Panc1 (cell line): ENCODE data around the gene STK39. TPM values are rescaled to one million over a fixed set of nuclear protein-coding genes. Genes with fewer than 3 reads are reported as not detected.

Source experiments
- ATAC-seq: fragments of 200-7000 bp; cut with Tn5 transposase; 2 replicates; pipeline ENCODE4 v1.9.1; 2020; ENCODE audit warnings: mild to moderate bottlenecking, moderate library complexity
- BruUV-seq: library from RNA; stranded (reverse); fragments of 400-500 nt; replicated peaks from 2 replicates; lab custom pipeline; 2021; lab: Mats Ljungman, UMichigan
- CTCF ChIA-PET: fragments of 300-600 bp; sonication (Branson Sonifier 250); formaldehyde crosslinking; loops from one replicate; lab custom pipeline; 2022; ENCODE audit warnings: antibody characterized with exemption; lab: Charles Lee
- POLR2A ChIA-PET: fragments of 300-600 bp; sonication (Branson Sonifier 250); formaldehyde crosslinking; loops from one replicate; lab custom pipeline; 2022; ENCODE audit warnings: antibody characterized with exemption; lab: Charles Lee
- DNase-seq: peaks from one replicate; pipeline ENCODE4 v3.0.0-alpha.2; 2010; ENCODE audit warnings: low read depth, low spot score
- H3K27ac ChIP-seq: 2 replicates; pipeline ENCODE4 v1.5.1; 2011; ENCODE audit warnings: mild to moderate bottlenecking, low read length, inconsistent platforms
- H3K27me3 ChIP-seq: fragments of 200-500 bp; sonication (Bioruptor generic); 2 replicates; pipeline ENCODE4 v1.6.0; 2014; ENCODE audit warnings: low read length, inconsistent platforms; ENCODE audit not compliant: control insufficient read depth, insufficient read depth
- H3K36me3 ChIP-seq: fragments of 200-500 bp; sonication (Bioruptor generic); 2 replicates; pipeline ENCODE4 v1.5.1; 2014; ENCODE audit warnings: inconsistent platforms, mild to moderate bottlenecking, low read length, moderate library complexity; ENCODE audit not compliant: control insufficient read depth, insufficient read depth
- H3K4me1 ChIP-seq: 2 replicates; pipeline ENCODE4 v1.5.1; 2011; ENCODE audit warnings: inconsistent platforms, mild to moderate bottlenecking, low read length, moderate library complexity; ENCODE audit not compliant: control insufficient read depth, insufficient read depth
- H3K4me3 ChIP-seq, 2 experiments: 2 replicates each; pipeline ENCODE4 v1.5.1; 2011 to 2012; ENCODE audit warnings: low read depth in 2 of 2, low read length in 2 of 2, mild to moderate bottlenecking in 2 of 2, inconsistent platforms in 1 of 2, moderate library complexity in 1 of 2
- H3K9me3 ChIP-seq: fragments of 200-500 bp; sonication (Bioruptor generic); 2 replicates; pipeline ENCODE4 v1.5.1; 2014; ENCODE audit warnings: low read depth, mild to moderate bottlenecking, inconsistent platforms, low read length, moderate library complexity; ENCODE audit not compliant: control insufficient read depth, insufficient read depth
- POLR2AphosphoS5 ChIP-seq: IDR thresholded peaks from 2 replicates; pipeline ENCODE4 v1.6.1; 2012; ENCODE audit warnings: mild to moderate bottlenecking, low read depth, low read length, moderate library complexity
- SIN3A ChIP-seq: IDR thresholded peaks from 2 replicates; pipeline ENCODE4 v1.6.1; 2012; ENCODE audit warnings: low read depth, mild to moderate bottlenecking, low read length, moderate library complexity, borderline replicate concordance; ENCODE audit not compliant: insufficient read depth
- TCF7L2 ChIP-seq: IDR thresholded peaks from 2 replicates; pipeline ENCODE4 v1.6.1; 2011; ENCODE audit warnings: mild to moderate bottlenecking, low read depth, low read length, inconsistent platforms
- in situ Hi-C: cut with HindIII; loops from 2 replicates; pipeline ENCODE4 v1.10.0; 2016; ENCODE audit warnings: low sequenced_read_pairs, low pct_unique_long_range_greater_than_20kb
- intact Hi-C: fragments of 100-400 bp; cut with micrococcal nuclease; formaldehyde crosslinking; loops from one replicate; pipeline ENCODE4 v1.10.0; 2022; ENCODE audit not compliant: unreplicated experiment
- total RNA-seq: library from RNA; stranded (reverse); gene quantifications from one replicate; pipeline ENCODE4 v1.2.1, GENCODE V29; 2021; ENCODE audit not compliant: unreplicated experiment
- TF ChIP-seq, protein P1 (sequence below): fragments of 450-650 bp; IDR thresholded peaks from 2 replicates; pipeline ENCODE4 v1.5.1; 2017; ENCODE audit warnings: mild to moderate bottlenecking
- TF ChIP-seq, protein P2 (sequence below), 2 experiments: IDR thresholded peaks; 2 replicates each; pipeline ENCODE4 v1.6.1; 2011 to 2012; ENCODE audit warnings: low read depth in 2 of 2, control low read depth in 1 of 2, low read length in 1 of 2, mild to moderate bottlenecking in 1 of 2, moderate library complexity in 1 of 2; ENCODE audit not compliant: insufficient read depth in 1 of 2

The STK39 gene
- total RNA-seq, 1 experiment from 2014 or later = 14.0 TPM

DNA sequence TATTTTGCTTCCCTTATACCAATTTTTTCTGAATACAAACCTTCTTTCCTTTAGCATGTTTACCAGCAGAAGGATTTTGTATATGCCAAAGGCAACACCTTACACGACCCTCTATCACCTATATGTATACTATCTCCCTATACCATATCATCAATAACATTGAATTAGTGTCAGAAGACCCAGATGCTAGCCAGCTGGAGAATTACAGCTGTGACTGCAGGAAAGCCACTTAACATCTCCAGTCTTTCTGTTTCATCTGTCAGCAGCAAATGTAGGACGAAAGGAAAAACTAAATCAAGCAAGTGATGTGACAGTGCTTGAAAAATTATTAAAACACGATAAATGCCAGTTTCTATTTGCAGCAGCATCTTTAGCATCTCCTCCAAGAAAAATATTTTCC is 193.7 kb downstream of the STK39 start:
- ATAC-seq (no peak), DNase-seq (no peak)
- ChIA-PET POLR2A (no interaction called here), CTCF (no interaction called here)
- Histone ChIP-seq H3K4me3 (no peak overlapping the region), H3K4me1 (no peaks in the 10 kb centered on the region), H3K36me3 (no peaks in the 10 kb centered on the region), H3K9me3 (no peaks in the 10 kb centered on the region), H3K27me3 (no peaks in the 10 kb centered on the region), H3K27ac (no peak overlapping the region)
- TF ChIP-seq SIN3A = no peak
- TF ChIP-seq, protein P1, sequence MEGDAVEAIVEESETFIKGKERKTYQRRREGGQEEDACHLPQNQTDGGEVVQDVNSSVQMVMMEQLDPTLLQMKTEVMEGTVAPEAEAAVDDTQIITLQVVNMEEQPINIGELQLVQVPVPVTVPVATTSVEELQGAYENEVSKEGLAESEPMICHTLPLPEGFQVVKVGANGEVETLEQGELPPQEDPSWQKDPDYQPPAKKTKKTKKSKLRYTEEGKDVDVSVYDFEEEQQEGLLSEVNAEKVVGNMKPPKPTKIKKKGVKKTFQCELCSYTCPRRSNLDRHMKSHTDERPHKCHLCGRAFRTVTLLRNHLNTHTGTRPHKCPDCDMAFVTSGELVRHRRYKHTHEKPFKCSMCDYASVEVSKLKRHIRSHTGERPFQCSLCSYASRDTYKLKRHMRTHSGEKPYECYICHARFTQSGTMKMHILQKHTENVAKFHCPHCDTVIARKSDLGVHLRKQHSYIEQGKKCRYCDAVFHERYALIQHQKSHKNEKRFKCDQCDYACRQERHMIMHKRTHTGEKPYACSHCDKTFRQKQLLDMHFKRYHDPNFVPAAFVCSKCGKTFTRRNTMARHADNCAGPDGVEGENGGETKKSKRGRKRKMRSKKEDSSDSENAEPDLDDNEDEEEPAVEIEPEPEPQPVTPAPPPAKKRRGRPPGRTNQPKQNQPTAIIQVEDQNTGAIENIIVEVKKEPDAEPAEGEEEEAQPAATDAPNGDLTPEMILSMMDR = no peak
- TF ChIP-seq, protein P2, sequence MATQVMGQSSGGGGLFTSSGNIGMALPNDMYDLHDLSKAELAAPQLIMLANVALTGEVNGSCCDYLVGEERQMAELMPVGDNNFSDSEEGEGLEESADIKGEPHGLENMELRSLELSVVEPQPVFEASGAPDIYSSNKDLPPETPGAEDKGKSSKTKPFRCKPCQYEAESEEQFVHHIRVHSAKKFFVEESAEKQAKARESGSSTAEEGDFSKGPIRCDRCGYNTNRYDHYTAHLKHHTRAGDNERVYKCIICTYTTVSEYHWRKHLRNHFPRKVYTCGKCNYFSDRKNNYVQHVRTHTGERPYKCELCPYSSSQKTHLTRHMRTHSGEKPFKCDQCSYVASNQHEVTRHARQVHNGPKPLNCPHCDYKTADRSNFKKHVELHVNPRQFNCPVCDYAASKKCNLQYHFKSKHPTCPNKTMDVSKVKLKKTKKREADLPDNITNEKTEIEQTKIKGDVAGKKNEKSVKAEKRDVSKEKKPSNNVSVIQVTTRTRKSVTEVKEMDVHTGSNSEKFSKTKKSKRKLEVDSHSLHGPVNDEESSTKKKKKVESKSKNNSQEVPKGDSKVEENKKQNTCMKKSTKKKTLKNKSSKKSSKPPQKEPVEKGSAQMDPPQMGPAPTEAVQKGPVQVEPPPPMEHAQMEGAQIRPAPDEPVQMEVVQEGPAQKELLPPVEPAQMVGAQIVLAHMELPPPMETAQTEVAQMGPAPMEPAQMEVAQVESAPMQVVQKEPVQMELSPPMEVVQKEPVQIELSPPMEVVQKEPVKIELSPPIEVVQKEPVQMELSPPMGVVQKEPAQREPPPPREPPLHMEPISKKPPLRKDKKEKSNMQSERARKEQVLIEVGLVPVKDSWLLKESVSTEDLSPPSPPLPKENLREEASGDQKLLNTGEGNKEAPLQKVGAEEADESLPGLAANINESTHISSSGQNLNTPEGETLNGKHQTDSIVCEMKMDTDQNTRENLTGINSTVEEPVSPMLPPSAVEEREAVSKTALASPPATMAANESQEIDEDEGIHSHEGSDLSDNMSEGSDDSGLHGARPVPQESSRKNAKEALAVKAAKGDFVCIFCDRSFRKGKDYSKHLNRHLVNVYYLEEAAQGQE (IDR thresholded peaks at IDR 0.05; ENCODE audit: insufficient read depth in 1 of 2, low read depth in 2 of 2, low read length in 1 of 2) = no peak
- TF ChIP-seq POLR2AphosphoS5 = no peak
- no peak for TF ChIP-seq TCF7L2
- intact Hi-C loops (no loop called here), in situ Hi-C loops (no loop called here)
- BruUV-seq = no TSS peak

DNA sequence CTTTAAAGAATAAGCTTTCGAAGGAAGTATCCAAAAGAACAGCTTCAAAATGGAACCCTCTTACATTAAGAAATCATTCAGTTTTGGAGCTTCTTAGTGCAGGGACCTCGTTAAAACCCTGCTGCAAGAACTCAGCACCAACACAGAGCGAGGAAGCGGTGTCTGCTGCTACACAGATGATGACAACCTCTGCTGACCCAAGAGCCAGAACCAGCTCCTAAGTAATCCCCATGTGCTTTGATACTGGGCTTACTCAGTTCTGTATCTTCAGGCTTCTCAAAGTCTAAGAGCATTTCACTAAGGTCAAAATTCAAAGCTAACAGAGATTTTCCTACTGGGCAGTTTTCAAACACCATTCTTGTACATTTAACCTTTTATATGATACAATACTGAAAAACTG is 194.6 kb downstream of the STK39 start:
- CTCF ChIA-PET = no interaction called here
- BruUV-seq = no TSS peak
- no peak for DNase-seq
- H3K4me3 ChIP-seq = no peak overlapping the region
- H3K27ac ChIP-seq = no peak overlapping the region
- no peak for TF ChIP-seq POLR2AphosphoS5
- TF ChIP-seq SIN3A = no peak
- TF ChIP-seq, protein P2 (IDR thresholded peaks at IDR 0.05; ENCODE audit: insufficient read depth in 1 of 2, low read depth in 2 of 2, low read length in 1 of 2) = no peak
- TF ChIP-seq, protein P1 = no peak
- no peak for TF ChIP-seq TCF7L2
- POLR2A ChIA-PET = no interaction called here
- in situ Hi-C loops (no loop called here), intact Hi-C loops (no loop called here)
- H3K4me1 ChIP-seq = no peaks in the 10 kb centered on the region
- H3K36me3 ChIP-seq = no peaks in the 10 kb centered on the region
- ATAC-seq = no peak
- H3K27me3 ChIP-seq = no peaks in the 10 kb centered on the region
- no peaks in the 10 kb centered on the region for H3K9me3 ChIP-seq
